B cell (primary cell): ENCODE measurements around the gene ENTPD1. TPM values are rescaled to one million over a fixed set of nuclear protein-coding genes. Genes with fewer than 3 reads are reported as not detected.

ENCODE experiments used
- ATAC-seq: fragments of 200-7000 bp; cut with Tn5 transposase; one replicate; pipeline ENCODE4 v1.10.0; 2021; ENCODE audit warnings: low read depth, mild to moderate bottlenecking, moderate number of reproducible peaks, moderate library complexity
- CTCF ChIA-PET: fragments of 350-600 bp; sonication (Branson Sonifier 250); formaldehyde crosslinking; loops from one replicate; lab custom pipeline; 2021; ENCODE audit warnings: antibody characterized with exemption, inconsistent platforms; lab: Charles Lee
- POLR2A ChIA-PET: fragments of 350-600 bp; sonication (Branson Sonifier 250); formaldehyde crosslinking; loops from one replicate; lab custom pipeline; 2021; ENCODE audit warnings: antibody characterized with exemption; lab: Charles Lee
- DNase-seq: peaks from one replicate; pipeline ENCODE4 v3.0.0; 2013
- H2AFZ ChIP-seq: 2 replicates; pipeline ENCODE4 v1.6.1; 2012; ENCODE audit warnings: mild to moderate bottlenecking, low read depth, low read length; ENCODE audit not compliant: insufficient read depth, poor library complexity, severe bottlenecking
- H3K27ac ChIP-seq, 2 donors: 1 replicate in 1 of 2; 2 replicates in 1 of 2; pipeline ENCODE4 v1.5.1; 2012 to 2013; ENCODE audit warnings: low read length in 2 of 2, mild to moderate bottlenecking in 2 of 2, moderate library complexity in 1 of 2
- H3K27me3 ChIP-seq, 4 experiments: fragments of 200-600 bp in 1 of 4; sonication (generic) in 1 of 4; replicated peaks in 1 of 4; 1 replicate in 2 of 4; 2 replicates in 2 of 4; pipeline versions ENCODE4 v1.6.1 to v1.7.0; 2013 to 2016; ENCODE audit warnings: low read length in 3 of 4, mild to moderate bottlenecking in 2 of 4, mixed read lengths in 1 of 4, moderate library complexity in 1 of 4; ENCODE audit not compliant: insufficient read depth in 4 of 4, control insufficient read depth in 3 of 4; ENCODE audit errors: control extremely low read depth in 1 of 4
- H3K36me3 ChIP-seq, 2 experiments: replicated peaks in 1 of 2; 1 replicate in 1 of 2; 2 replicates in 1 of 2; pipeline versions ENCODE4 v1.6.1 to v1.7.1; 2013; ENCODE audit warnings: low read length in 1 of 2; ENCODE audit not compliant: insufficient read depth in 2 of 2, control insufficient read depth in 1 of 2; ENCODE audit errors: control extremely low read depth in 1 of 2, extremely low read depth in 1 of 2
- H3K4me1 ChIP-seq, 2 donors: fragments of 200-600 bp in 1 of 2; sonication (generic) in 1 of 2; 1 replicate in 1 of 2; 2 replicates in 1 of 2; pipeline versions ENCODE4 v1.5.1 to v1.6.1; 2013 to 2017; ENCODE audit warnings: low read length in 2 of 2; ENCODE audit not compliant: control insufficient read depth in 2 of 2, insufficient read depth in 2 of 2
- H3K4me2 ChIP-seq: replicated peaks from 2 replicates; pipeline ENCODE3; 2012; ENCODE audit warnings: mild to moderate bottlenecking, low read depth, low read length; ENCODE audit not compliant: poor library complexity, severe bottlenecking
- H3K4me3 ChIP-seq, 5 experiments: fragments of 200-600 bp in 1 of 5; sonication (generic) in 1 of 5; 1 replicate in 3 of 5; 2 replicates in 2 of 5; pipeline versions ENCODE4 v1.5.1 to v1.7.0; 2011 to 2016; ENCODE audit warnings: low read length in 4 of 5, mild to moderate bottlenecking in 4 of 5, low read depth in 2 of 5, control low read depth in 1 of 5, moderate library complexity in 1 of 5; ENCODE audit not compliant: insufficient read depth in 1 of 5; ENCODE audit errors: control extremely low read depth in 1 of 5, extremely low read depth in 1 of 5
- H3K79me2 ChIP-seq: fragments of 200-600 bp; sonication (generic); one replicate; pipeline ENCODE4 v1.6.0; 2016; ENCODE audit warnings: low read length; ENCODE audit not compliant: control insufficient read depth, insufficient read depth
- H3K9ac ChIP-seq: fragments of 200-600 bp; sonication (generic); 2 replicates; pipeline ENCODE4 v1.6.1; 2017; ENCODE audit warnings: mild to moderate bottlenecking, low read length, moderate library complexity
- H3K9me3 ChIP-seq, 3 donors: one replicate each; pipeline versions ENCODE4 v1.6.1 to v1.7.1; 2013; ENCODE audit warnings: low read length in 2 of 3; ENCODE audit not compliant: control insufficient read depth in 2 of 3, insufficient read depth in 1 of 3; ENCODE audit errors: control extremely low read depth in 1 of 3
- H4K20me1 ChIP-seq: 2 replicates; pipeline ENCODE4 v1.6.0; 2012; ENCODE audit warnings: mild to moderate bottlenecking, low read length; ENCODE audit not compliant: insufficient read depth, control insufficient read depth, poor library complexity, severe bottlenecking
- H3K27ac Mint-ChIP-seq: one replicate; pipeline ENCODE4 v1.8.0; 2021; ENCODE audit warnings: mixed read lengths
- H3K27me3 Mint-ChIP-seq: one replicate; pipeline ENCODE4 v1.8.0; 2021; ENCODE audit warnings: mixed read lengths
- H3K4me1 Mint-ChIP-seq: one replicate; pipeline ENCODE4 v1.8.0; 2021; ENCODE audit warnings: mixed read lengths
- H3K4me3 Mint-ChIP-seq: one replicate; pipeline ENCODE4 v1.8.0; 2021; ENCODE audit warnings: mixed read lengths
- H3K9me3 Mint-ChIP-seq: one replicate; pipeline ENCODE4 v1.8.0; 2022; ENCODE audit warnings: mixed read lengths; ENCODE audit not compliant: insufficient read depth
- EZH2 ChIP-seq: IDR thresholded peaks from 2 replicates; pipeline ENCODE4 v1.6.1; 2012; ENCODE audit warnings: borderline replicate concordance, low read depth, mild to moderate bottlenecking, moderate library complexity, low read length; ENCODE audit not compliant: insufficient read depth, poor library complexity, severe bottlenecking
- WGBS: methylation state at CpG from one replicate; pipeline ENCODE4 v1.1.5; 2013; ENCODE audit warnings: missing lambda C conversion rate; ENCODE audit not compliant: insufficient coverage; 5-methylcytosine and 5-hydroxymethylcytosine counted together
- intact Hi-C: fragments of 100-400 bp; cut with micrococcal nuclease; formaldehyde crosslinking; loops from one replicate; pipeline ENCODE4 v1.10.0; 2022
- polyA plus RNA-seq: library from polyadenylated mRNA; depleted of rRNA; stranded (reverse); fragments of >200 nt; gene quantifications from 2 replicates; pipeline ENCODE4 v1.2.3, GENCODE V29; 2012
- total RNA-seq, 2 donors: library from RNA; stranded (reverse); fragments of 120-200 nt in 1 of 2; gene quantifications; 1 replicate in 1 of 2; 2 replicates in 1 of 2; pipeline versions ENCODE4 v1.2.3 to v1.2.4, GENCODE V29; 2013 to 2022
- TF ChIP-seq, protein P1 (sequence below): fragments of 200-600 bp; IDR thresholded peaks from one replicate; pipeline ENCODE4 v1.8.0; 2022; ENCODE audit warnings: antibody characterized with exemption, mild to moderate bottlenecking

ENTPD1 gene
- total and polyA plus RNA-seq, 2 donors (not counting 1 experiment from before 2014, with no cell fraction given), result 25.9 to 96.3 TPM

DNA sequence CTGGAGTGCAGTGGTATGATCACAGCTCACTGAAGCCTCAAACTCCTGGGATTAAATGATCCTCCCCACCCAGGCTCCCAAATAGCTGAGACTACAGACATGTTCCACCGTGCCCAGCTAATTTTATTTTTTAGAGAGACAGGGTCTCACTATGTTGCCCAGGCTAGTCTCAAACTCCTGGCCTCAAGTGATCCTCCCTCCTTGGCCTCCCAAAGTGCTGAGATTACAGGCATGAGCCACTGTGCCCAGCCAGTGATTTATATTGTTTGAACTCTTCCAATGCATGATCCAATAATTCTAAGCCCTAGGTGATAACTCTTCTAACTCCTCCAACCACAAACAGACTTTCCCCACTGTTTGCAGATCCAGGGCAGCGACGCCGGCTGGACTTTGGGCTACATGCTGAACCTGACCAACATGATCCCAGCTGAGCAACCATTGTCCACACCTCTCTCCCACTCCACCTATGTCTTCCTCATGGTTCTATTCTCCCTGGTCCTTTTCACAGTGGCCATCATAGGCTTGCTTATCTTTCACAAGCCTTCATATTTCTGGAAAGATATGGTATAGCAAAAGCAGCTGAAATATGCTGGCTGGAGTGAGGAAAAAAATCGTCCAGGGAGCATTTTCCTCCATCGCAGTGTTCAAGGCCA, 110.0 kb downstream of the ENTPD1 start:
- Histone ChIP-seq H3K4me3 (no peak overlapping the region), H3K79me2 (no peaks in the 10 kb centered on the region), H3K4me2 (no peak overlapping the region), H3K27ac (peak overlapping the region in 1 of 2 donors; percentile 75), H3K4me1 (peaks cover 11 to 13% of the 10 kb centered on the region in 2 donors), H4K20me1 (no peaks in the 10 kb centered on the region), H3K9ac (no peak overlapping the region), H2AFZ (no peak overlapping the region), H3K27me3 (no peaks in the 10 kb centered on the region), H3K36me3 (peaks cover 6 to 57% of the 10 kb centered on the region in 2 experiments), H3K9me3 (no peaks in the 10 kb centered on the region)
- DNase-seq (no peak), ATAC-seq (no peak)
- Mint-ChIP-seq H3K27ac (no peak overlapping the region), H3K4me1 (peaks cover 23% of the 10 kb centered on the region), H3K4me3 (no peak overlapping the region), H3K27me3 (no peaks in the 10 kb centered on the region), H3K9me3 (no peaks in the 10 kb centered on the region)
- TF ChIP-seq EZH2, result no peak
- TF ChIP-seq, protein P1, sequence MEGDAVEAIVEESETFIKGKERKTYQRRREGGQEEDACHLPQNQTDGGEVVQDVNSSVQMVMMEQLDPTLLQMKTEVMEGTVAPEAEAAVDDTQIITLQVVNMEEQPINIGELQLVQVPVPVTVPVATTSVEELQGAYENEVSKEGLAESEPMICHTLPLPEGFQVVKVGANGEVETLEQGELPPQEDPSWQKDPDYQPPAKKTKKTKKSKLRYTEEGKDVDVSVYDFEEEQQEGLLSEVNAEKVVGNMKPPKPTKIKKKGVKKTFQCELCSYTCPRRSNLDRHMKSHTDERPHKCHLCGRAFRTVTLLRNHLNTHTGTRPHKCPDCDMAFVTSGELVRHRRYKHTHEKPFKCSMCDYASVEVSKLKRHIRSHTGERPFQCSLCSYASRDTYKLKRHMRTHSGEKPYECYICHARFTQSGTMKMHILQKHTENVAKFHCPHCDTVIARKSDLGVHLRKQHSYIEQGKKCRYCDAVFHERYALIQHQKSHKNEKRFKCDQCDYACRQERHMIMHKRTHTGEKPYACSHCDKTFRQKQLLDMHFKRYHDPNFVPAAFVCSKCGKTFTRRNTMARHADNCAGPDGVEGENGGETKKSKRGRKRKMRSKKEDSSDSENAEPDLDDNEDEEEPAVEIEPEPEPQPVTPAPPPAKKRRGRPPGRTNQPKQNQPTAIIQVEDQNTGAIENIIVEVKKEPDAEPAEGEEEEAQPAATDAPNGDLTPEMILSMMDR, result no peak
- intact Hi-C loops, result loop anchor here (1.0 kb wide), 3 partner anchors 24 to 178 kb away; no protein-coding TSS in a partner anchor
- ChIA-PET POLR2A (interaction anchor here (1.4 to 2.9 kb wide), 2 partner anchors 25 to 172 kb away, joined by 7 to 31 read pairs; partner anchors contain the start of gene TCTN3), CTCF (interaction anchor here (0.6 to 8.2 kb wide), 33 partner anchors 9 to 435 kb away, joined by 3 to 221 read pairs (median 5); partner anchors contain the start of genes ALDH18A1, ENTPD1, TCTN3 and ZNF518A)
- 95% methylated on average over 6 of the region's 6 CpGs for WGBS

DNA sequence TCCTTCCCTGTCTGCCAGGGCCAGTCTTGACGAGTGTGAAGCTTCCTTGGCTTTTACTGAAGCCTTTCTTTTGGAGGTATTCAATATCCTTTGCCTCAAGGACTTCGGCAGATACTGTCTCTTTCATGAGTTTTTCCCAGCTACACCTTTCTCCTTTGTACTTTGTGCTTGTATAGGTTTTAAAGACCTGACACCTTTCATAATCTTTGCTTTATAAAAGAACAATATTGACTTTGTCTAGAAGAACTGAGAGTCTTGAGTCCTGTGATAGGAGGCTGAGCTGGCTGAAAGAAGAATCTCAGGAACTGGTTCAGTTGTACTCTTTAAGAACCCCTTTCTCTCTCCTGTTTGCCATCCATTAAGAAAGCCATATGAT, 110.5 kb downstream of the ENTPD1 start:
- DNase-seq (no peak), ATAC-seq (no peak)
- Mint-ChIP-seq H3K27ac (peak overlapping the region; percentile 32), H3K4me1 (peaks cover 23% of the 10 kb centered on the region), H3K9me3 (no peaks in the 10 kb centered on the region), H3K4me3 (no peak overlapping the region), H3K27me3 (no peaks in the 10 kb centered on the region)
- no peak overlapping the region for H3K4me3 ChIP-seq
- 100% methylated on average over 1 of the region's 2 CpGs for WGBS
- H3K27ac ChIP-seq, result no peak overlapping the region
- intact Hi-C loops, result no loop called here
- no peak overlapping the region for H3K4me2 ChIP-seq
- no peaks in the 10 kb centered on the region for H4K20me1 ChIP-seq
- ChIA-PET POLR2A (interaction anchor here (2.9 kb wide), 1 partner anchor 172 kb away, joined by 31 read pairs; the partner anchor contains the start of gene TCTN3), CTCF (interaction anchor here (1.9 to 8.2 kb wide), 6 partner anchors 25 to 435 kb away, joined by 5 to 221 read pairs (median 38); partner anchors contain the start of genes ALDH18A1 and TCTN3)
- H3K27me3 ChIP-seq, result no peaks in the 10 kb centered on the region
- H3K9ac ChIP-seq, result no peak overlapping the region
- H3K9me3 ChIP-seq, result no peaks in the 10 kb centered on the region
- peaks cover 6 to 57% of the 10 kb centered on the region in 2 experiments for H3K36me3 ChIP-seq
- TF ChIP-seq, protein P1, result no peak
- TF ChIP-seq EZH2, result no peak
- no peak overlapping the region for H2AFZ ChIP-seq
- no peaks in the 10 kb centered on the region for H3K79me2 ChIP-seq
- peaks cover 11 to 13% of the 10 kb centered on the region in 2 donors for H3K4me1 ChIP-seq
